ENCODE results near the gene HAO1.

DNA sequence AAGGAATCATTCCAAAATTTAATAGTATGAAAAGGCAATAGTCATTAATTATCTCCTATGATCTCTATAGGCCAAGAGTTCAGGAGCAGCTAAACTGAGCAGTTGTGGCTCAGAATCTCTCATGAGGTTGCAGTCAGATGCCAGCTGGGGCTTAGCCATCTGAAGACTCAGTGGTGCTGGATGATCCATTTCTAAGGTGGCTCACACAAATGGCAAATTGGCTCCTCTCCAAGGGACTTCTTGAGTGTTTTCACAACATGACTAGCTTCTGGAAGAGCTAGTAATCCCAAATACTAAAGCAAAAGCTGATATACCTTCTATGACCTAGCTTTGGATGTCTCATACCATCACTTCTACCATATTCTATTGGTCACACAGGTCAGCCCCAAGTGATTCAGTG is 104.2 kb downstream of the HAO1 start:
- TF ChIP-seq, protein P1, sequence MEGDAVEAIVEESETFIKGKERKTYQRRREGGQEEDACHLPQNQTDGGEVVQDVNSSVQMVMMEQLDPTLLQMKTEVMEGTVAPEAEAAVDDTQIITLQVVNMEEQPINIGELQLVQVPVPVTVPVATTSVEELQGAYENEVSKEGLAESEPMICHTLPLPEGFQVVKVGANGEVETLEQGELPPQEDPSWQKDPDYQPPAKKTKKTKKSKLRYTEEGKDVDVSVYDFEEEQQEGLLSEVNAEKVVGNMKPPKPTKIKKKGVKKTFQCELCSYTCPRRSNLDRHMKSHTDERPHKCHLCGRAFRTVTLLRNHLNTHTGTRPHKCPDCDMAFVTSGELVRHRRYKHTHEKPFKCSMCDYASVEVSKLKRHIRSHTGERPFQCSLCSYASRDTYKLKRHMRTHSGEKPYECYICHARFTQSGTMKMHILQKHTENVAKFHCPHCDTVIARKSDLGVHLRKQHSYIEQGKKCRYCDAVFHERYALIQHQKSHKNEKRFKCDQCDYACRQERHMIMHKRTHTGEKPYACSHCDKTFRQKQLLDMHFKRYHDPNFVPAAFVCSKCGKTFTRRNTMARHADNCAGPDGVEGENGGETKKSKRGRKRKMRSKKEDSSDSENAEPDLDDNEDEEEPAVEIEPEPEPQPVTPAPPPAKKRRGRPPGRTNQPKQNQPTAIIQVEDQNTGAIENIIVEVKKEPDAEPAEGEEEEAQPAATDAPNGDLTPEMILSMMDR (IDR thresholded peaks at IDR 0.05), result no peak
- TF ChIP-seq POLR2AphosphoS5 (IDR thresholded peaks at IDR 0.05) (no peak), POLR2A (IDR thresholded peaks at IDR 0.05) (no peak), EP300 (IDR thresholded peaks at IDR 0.05) (no peak)
